Epithelial cell of proximal tubule (primary cell): ENCODE results near the gene STIP1. TPM values are rescaled to one million over a fixed set of nuclear protein-coding genes. Genes with fewer than 3 reads are reported as not detected.

Source experiments
- DNase-seq: peaks from one replicate; pipeline ENCODE4 v3.0.0-alpha.2; 2011; ENCODE audit warnings: low read depth
- H3K4me3 ChIP-seq: 2 replicates; pipeline ENCODE4 v1.5.1; 2011; ENCODE audit warnings: low read depth, mild to moderate bottlenecking, low read length
- CTCF ChIP-seq: conservative IDR thresholded peaks from 2 replicates; pipeline ENCODE4 v1.5.1; 2012; ENCODE audit warnings: low read depth, mild to moderate bottlenecking, low read length
- total RNA-seq: library from RNA; depleted of rRNA; stranded (reverse); fragments of >200 nt; gene quantifications from 2 replicates; pipeline ENCODE4 v1.2.3, GENCODE V29; 2015

The STIP1 gene
- total RNA-seq, 1 donor from 2014 or later, result 275 TPM

DNA sequence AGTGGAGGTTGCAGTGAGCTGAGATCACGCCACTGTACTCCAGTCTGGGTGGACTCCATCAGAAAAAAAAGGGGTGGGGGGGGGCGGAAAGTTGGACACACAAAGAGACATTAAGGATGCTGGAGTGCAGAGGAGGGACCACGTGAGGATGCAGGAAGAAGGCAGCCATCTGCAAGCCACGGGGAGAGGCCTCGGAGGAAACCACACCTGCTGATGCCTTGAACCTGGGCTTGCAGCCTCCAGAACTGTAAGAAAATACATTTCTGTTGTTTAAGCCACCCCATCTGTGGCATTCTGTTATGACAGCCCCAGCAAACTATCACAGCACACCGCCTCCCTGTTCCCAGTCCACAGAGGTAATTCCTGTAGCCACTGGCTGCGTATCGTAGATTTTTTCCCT is 9.2 kb upstream of the STIP1 start:
- H3K4me3 ChIP-seq, result no peak overlapping the region
- no peak for DNase-seq
- no peak for TF ChIP-seq CTCF

GRCh38 chr11:64178203-64178602 is 7.8 kb upstream of the STIP1 start:
- no peak for TF ChIP-seq CTCF
- H3K4me3 ChIP-seq, result no peak overlapping the region
- no peak for DNase-seq

DNA sequence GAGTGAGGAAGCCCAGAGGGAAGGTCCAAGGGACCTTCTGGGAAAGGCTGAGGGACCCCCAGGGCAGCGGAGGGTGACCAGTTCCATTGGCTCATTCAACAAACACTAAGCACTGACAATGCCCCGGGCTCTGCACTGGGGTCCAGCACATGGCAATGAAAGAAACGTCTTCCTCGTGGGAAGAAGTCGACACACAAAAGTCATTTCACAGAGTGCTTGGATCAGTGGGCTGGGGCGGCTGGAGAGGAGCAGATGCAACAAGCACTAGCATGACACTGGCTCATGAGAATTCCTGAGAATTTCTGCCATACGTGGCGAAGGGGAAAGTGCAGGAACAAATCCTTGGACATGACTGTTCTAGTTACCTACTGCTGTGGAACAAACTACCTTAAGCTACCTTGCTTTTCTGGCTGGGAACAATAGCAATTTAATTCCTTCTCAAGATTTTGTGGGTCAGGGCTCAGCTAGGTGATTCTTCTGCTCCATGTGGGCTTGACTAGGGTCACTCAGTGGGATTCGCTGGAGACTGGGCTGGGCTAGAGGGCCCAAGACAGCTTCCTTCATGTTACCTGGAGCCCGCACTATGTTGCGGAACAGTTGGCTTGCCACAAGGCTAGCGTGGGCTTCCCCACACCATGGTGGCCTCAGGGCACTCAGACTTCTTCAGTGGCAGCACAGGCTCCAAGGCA is 6.9 kb upstream of the STIP1 start:
- TF ChIP-seq CTCF, result no peak
- DNase-seq, result no peak
- H3K4me3 ChIP-seq, result no peak overlapping the region

DNA sequence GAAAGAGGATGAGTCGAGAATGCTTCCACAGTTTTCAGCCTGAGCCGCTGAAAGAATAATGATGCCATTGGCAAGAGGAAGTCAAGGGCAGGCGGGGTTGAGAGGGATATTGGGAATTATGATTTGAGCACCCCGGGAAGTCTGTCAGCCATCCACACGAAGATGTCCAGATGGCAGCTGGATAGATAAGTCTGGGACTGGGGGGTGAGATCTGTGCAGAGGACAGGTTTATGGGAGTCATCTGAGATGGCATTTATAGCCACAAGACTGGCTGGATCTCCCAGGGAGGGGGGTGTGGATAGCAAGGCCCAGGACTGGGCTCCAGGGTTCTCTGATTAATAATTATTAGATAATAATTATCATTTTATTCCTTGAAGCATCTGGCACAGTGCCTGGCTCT is 5.1 kb upstream of the STIP1 start:
- TF ChIP-seq CTCF, result no peak
- H3K4me3 ChIP-seq, result no peak overlapping the region
- DNase-seq, result no peak

DNA sequence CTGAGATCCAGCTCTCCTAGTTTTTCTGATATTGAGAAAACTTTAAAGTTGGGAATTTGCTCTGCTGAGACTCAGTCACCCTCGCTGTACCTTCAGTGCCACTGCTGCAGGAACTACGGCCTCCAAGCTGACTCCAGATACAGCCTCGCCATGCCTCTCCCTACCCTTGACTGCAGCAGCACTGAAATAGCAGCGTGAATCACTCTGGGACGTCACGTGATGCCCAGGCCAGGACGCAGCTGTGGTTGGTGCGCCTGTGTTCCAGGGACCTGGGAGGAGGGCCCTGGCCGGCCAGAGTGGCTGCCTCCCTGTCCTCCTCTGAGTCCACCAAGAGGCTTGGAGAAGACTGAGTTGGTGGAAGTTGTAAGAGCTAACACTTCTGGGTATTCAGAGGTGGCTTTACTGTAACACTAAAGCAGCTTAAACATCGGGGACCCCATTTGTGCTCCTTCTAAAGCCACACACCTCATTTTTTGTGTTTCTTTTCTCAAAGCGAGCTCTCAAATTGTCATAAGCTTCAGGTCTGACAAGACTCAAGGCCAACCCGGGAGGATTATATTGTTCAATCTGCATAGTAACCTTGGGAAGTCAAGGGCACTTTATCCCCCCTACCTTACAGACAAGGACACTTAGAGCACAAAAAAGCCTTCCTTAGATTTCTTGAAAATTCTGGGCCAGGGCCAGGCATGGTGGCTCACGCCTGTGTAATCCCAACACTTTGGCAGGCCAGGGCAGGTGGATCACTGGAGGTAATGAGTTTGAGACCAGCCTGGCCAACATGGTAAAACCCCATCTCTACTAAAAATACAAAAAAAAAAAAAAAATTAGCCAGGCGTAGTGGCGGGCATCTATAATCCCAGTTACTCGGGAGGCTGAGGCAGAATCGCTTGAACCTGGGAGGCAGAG is 4.2 kb upstream of the STIP1 start:
- no peak overlapping the region for H3K4me3 ChIP-seq
- TF ChIP-seq CTCF, result no peak
- DNase-seq, result no peak

GRCh38 chr11:64183890-64184289 is 2.1 kb upstream of the STIP1 start:
- no peak for TF ChIP-seq CTCF
- H3K4me3 ChIP-seq, result no peak overlapping the region
- DNase-seq, result no peak

GRCh38 chr11:64185175-64185692 is 737 bp upstream of the STIP1 start:
- H3K4me3 ChIP-seq, result peak overlapping the region; percentile 65
- no peak for DNase-seq
- TF ChIP-seq CTCF, result peak; percentile 35
